DOHH2 (cell line): Measurements from ENCODE around the gene PHF11.

ENCODE experiments used
- EZH2phosphoT487 ChIP-seq: fragments of 200-600 bp; sonication (generic); IDR thresholded peaks from 2 replicates; pipeline ENCODE4 v1.6.1; 2017; ENCODE audit warnings: borderline replicate concordance, mild to moderate bottlenecking, antibody characterized with exemption, low read length, moderate library complexity, mixed read lengths
- TF ChIP-seq, protein P1 (sequence below): fragments of 200-600 bp; sonication (generic); IDR thresholded peaks from one replicate; pipeline ENCODE4 v1.5.1; 2014; ENCODE audit warnings: antibody characterized with exemption, mild to moderate bottlenecking, low read depth, low read length; ENCODE audit not compliant: poor library complexity, severe bottlenecking

GRCh38 chr13:49539746-49540145, 44.0 kb downstream of the PHF11 start:
- TF ChIP-seq, protein P1, sequence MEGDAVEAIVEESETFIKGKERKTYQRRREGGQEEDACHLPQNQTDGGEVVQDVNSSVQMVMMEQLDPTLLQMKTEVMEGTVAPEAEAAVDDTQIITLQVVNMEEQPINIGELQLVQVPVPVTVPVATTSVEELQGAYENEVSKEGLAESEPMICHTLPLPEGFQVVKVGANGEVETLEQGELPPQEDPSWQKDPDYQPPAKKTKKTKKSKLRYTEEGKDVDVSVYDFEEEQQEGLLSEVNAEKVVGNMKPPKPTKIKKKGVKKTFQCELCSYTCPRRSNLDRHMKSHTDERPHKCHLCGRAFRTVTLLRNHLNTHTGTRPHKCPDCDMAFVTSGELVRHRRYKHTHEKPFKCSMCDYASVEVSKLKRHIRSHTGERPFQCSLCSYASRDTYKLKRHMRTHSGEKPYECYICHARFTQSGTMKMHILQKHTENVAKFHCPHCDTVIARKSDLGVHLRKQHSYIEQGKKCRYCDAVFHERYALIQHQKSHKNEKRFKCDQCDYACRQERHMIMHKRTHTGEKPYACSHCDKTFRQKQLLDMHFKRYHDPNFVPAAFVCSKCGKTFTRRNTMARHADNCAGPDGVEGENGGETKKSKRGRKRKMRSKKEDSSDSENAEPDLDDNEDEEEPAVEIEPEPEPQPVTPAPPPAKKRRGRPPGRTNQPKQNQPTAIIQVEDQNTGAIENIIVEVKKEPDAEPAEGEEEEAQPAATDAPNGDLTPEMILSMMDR = no peak
- no peak for TF ChIP-seq EZH2phosphoT487
